ENCODE data around the gene ADPRHL1. TPM values are rescaled to one million over a fixed set of nuclear protein-coding genes. Genes with fewer than 3 reads are reported as not detected.
A peak's percentile ranks its signal among the peaks of the same experiment; 100 is the strongest.

ADPRHL1 gene
- total and polyA plus RNA-seq, 12 donors, result 163 to 939 (median 656) TPM

DNA sequence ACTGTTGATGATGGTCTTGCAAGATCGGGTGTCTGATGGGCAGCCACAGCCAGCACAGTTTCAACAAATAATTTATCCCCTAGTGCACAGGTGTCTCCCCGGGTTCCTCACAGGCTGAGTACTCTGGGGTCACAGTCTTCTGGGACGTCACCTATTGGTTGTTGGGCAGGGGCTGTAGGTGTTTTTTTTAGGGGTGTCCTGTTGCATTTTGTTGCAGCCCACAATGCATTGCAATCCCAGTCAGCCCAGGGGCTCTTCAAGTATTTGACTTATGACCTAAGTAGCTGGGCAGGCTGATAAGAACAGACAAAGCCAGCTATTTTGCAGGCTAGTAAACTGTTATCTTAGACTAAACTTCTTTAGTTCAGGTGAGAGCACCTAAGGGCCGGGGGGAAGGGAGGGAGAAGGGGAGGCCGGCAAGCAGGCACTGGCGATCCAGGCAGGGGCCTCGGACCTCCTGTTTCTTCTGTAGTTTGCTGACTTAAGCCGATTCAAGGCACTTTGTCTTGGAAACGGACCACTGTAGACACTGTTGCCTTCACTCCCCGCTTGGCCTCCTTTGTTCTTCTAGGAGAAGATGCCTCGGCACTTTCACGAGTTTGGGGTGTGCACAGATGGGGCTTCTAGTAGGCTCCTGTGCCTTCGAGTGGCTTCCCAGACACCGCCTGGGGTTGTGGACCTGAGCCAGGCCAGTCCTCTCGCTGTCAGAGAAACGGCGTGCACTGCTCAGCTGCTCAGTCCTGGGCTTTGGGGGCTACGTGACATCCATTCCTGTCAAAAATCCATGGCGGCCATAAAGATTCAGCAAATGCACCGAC, 55.5 kb downstream of the ADPRHL1 start:
- no peak for DNase-seq
- no peak for TF ChIP-seq CTCF (IDR thresholded peaks at IDR 0.05)
- H3K9me3 ChIP-seq, result no peaks in the 10 kb centered on the region
- H3K4me3 ChIP-seq, result no peak overlapping the region
- no peaks in the 10 kb centered on the region for H3K36me3 ChIP-seq
- intact Hi-C loops (cut with DNase I), result loop anchor here in 8 of 10 donors (10.0 kb wide), 3 partner anchors 123 to 453 kb away; no protein-coding TSS in a partner anchor
- WGBS, 2 donors, result 55 to 61% methylated on average over 20 of the region's 20 CpGs
- H3K27me3 ChIP-seq, result peaks cover 0 to 11% (median 0%) of the 10 kb centered on the region in 7 donors
- H3K27ac ChIP-seq, result peak overlapping the region in 6 of 10 donors; percentile 15 to 99 (median 76)
- no peak for ATAC-seq
- peaks cover 5 to 64% (median 27%) of the 10 kb centered on the region in 9 donors for H3K4me1 ChIP-seq

- no peaks in the 10 kb centered on the region for H3K27me3 ChIP-seq
- 45 to 54% methylated on average over 13 of the region's 13 CpGs for WGBS, 2 donors
- peak in 1 of 8 donors; percentile 12 for ATAC-seq
- intact Hi-C loops (cut with DNase I), result loop anchor here (2.0 to 10.0 kb wide), 8 partner anchors 97 to 451 kb away; partner anchors contain the start of gene LAMP1 (in 1 of the 10)
- peaks cover 0 to 1% (median 0%) of the 10 kb centered on the region in 11 donors for H3K9me3 ChIP-seq
- DNase-seq, result no peak
- peaks cover 0 to 33% (median 14%) of the 10 kb centered on the region in 9 donors for H3K4me1 ChIP-seq
- no peaks in the 10 kb centered on the region for H3K36me3 ChIP-seq
- H3K27ac ChIP-seq, result peak overlapping the region in 5 of 10 donors; percentile 74 to 87 (median 83)
- H3K4me3 ChIP-seq, result peak overlapping the region in 9 of 10 donors; percentile 68 to 97 (median 82)
- peak in 6 of 9 donors; percentile 2 to 42 (median 31) for TF ChIP-seq CTCF (IDR thresholded peaks at IDR 0.05)
Measured at GRCh38 chr13:113394339-113394640, 59.0 kb downstream of the ADPRHL1 start.

- whole genome bisulfite sequencing, 2 donors, result 3 to 4% methylated on average over 61 to 63 of the region's 63 CpGs
- DNase-seq (peak; percentile 67 to 84), ATAC-seq (peak; percentile 77 to 93 (median 85))
- Histone ChIP-seq H3K9me3 (peaks cover 0 to 7% (median 0%) of the 10 kb centered on the region in 11 donors), H3K27me3 (no peaks in the 10 kb centered on the region), H3K4me1 (peaks cover 0 to 28% (median 11%) of the 10 kb centered on the region in 9 donors), H3K27ac (peak overlapping the region in 9 of 10 donors; percentile 64 to 87 (median 81)), H3K36me3 (no peaks in the 10 kb centered on the region), H3K4me3 (peak overlapping the region; percentile 68 to 97 (median 81))
- TF ChIP-seq CTCF (IDR thresholded peaks at IDR 0.05), result peak; percentile 77 to 98 (median 89)
- intact Hi-C loops (cut with DNase I), result loop anchor here (2.0 to 10.0 kb wide), 8 partner anchors 96 to 451 kb away; partner anchors contain the start of gene LAMP1 (in 1 of the 10)
Measured at GRCh38 chr13:113393563-113394338, 59.5 kb downstream of the ADPRHL1 start.

- 54 to 65% methylated on average over 13 of the region's 13 CpGs for WGBS, 2 donors
- no peak for TF ChIP-seq CTCF (IDR thresholded peaks at IDR 0.05)
- H3K4me3 ChIP-seq, result peak overlapping the region in 9 of 10 donors; percentile 68 to 97 (median 82)
Measured at GRCh38 chr13:113393226-113393562, 60.1 kb downstream of the ADPRHL1 start.

More at GRCh38 chr13:113393226-113393562, 60.1 kb downstream of the ADPRHL1 start:
- H3K27ac ChIP-seq, result peak overlapping the region in 6 of 10 donors; percentile 64 to 86 (median 80)
- peaks cover 0 to 22% (median 10%) of the 10 kb centered on the region in 9 donors for H3K4me1 ChIP-seq
- intact Hi-C loops (cut with DNase I), result loop anchor here (5.0 to 10.0 kb wide), 7 partner anchors 96 to 448 kb away; partner anchors contain the start of gene LAMP1 (in 1 of the 10)
- DNase-seq (no peak), ATAC-seq (peak; percentile 6 to 66 (median 46))
- no peaks in the 10 kb centered on the region for H3K27me3 ChIP-seq
- H3K9me3 ChIP-seq, result peaks cover 0 to 12% (median 0%) of the 10 kb centered on the region in 11 donors
- no peaks in the 10 kb centered on the region for H3K36me3 ChIP-seq
